HG03460 (cell line): ENCODE results near the gene CIC.
"Not testable (repeated sequence)": the region's sequence is repeated elsewhere in the genome, so short reads cannot be mapped to it uniquely, and the experiment has no call there.

Experiments used
- ATAC-seq: cut with Tn5 transposase; IDR thresholded peaks from one replicate; pipeline ENCODE4 v1.9.1; 2021; ENCODE audit not compliant: unreplicated experiment

The CIC gene

DNA sequence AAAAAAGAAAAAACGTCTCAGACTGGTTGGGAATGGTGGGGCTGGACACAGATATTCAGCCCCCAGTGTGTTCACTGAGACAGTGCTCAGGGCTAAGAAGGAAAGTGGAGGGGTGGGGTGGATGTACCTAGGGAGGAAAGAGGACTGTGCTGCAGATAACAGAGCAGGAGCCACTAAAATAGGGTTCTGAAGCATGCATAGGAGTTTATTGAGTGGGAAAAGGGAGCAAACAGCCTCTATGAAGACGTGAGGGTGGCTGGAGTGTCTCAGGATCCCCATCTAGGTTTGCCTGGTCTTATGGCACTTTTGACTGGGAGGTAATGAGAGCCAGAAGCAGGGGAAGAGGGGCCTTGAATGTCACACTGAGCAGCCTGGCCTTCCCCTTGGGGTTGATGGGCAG is 59.8 kb downstream of the CIC start:
- ATAC-seq: no peak

DNA sequence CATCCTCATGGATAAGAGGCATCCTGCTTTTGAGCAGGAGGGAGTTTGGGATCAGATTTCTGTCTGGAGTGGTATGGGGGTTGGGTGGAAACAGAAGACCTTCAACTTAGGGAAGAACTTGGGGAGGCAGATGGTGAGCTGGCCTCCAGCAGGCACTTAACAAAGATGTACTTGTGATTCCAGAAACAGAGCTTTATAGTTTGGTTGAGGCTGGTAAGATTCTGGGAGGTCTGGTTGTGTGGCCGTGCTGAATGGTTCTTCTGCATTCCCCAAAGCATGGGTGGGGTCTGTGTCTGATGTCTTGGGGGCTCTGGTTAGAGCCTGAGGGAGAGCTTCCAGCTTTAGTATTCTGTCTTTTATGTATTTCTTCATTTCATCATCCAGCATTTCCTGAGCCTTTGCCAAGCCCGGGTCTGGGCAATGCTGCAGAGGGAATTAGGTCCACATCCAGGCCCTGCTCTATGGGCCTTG is 61.2 kb downstream of the CIC start:
- no peak for ATAC-seq

DNA sequence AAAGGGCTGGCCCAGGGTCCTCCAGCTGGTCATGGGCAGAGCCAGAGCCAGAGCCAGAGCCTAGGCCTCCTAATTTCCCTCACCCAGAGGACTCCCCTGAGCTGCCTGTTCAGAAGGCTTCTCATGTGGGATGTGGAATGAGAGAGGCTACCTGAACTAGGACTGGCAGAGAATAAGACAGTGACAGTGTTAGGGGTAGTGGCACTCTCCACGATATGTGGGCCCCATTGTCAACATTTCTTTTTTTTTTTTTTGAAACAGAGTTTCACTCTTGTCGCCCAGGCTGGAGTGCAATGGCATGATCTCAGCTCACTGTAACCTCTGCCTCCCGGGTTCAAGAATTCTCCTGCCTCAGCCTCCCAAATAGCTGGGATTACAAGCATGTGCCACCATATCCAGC is 62.3 kb downstream of the CIC start:
- ATAC-seq: not testable (repeated sequence)

DNA sequence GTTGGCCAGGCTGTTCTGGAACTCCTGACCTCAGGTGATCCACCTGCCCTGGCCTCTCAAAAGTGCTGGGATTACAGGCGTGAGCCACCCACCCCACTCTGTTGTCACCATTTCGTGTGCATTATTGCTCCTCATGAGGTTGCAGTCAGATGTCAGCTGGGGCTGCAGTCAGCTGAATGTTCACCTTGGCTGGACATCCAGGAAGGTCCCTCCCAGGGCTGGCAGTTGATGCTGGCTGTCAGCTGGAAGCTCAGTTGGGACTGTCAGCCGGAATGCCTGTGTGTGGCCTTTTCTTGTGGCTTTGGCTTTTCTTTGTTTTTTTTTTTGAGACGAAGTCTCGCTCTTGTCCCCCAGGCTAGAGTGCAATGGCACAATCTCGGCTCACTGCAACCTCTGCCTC is 63.0 kb downstream of the CIC start:
- ATAC-seq: no peak

DNA sequence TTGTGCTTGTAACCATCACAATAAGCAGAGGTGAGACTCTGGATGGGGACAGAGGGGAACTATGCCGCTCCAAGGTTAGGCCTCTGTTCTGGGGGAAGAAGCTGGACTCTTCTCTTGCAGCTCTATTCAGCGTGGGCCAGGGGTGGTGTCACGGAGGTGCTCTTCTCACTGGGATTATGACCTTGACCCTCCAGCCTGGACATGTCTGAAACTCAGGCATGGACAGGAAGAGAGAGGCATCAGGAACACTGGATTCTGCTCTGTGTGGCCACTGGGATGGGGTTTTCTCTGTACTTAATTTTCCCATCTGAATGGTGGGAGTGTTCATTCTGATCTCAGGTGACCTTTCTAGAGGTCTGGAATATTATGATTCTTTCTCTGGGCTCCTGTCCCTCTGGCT is 64.0 kb downstream of the CIC start:
- ATAC-seq: no peak

DNA sequence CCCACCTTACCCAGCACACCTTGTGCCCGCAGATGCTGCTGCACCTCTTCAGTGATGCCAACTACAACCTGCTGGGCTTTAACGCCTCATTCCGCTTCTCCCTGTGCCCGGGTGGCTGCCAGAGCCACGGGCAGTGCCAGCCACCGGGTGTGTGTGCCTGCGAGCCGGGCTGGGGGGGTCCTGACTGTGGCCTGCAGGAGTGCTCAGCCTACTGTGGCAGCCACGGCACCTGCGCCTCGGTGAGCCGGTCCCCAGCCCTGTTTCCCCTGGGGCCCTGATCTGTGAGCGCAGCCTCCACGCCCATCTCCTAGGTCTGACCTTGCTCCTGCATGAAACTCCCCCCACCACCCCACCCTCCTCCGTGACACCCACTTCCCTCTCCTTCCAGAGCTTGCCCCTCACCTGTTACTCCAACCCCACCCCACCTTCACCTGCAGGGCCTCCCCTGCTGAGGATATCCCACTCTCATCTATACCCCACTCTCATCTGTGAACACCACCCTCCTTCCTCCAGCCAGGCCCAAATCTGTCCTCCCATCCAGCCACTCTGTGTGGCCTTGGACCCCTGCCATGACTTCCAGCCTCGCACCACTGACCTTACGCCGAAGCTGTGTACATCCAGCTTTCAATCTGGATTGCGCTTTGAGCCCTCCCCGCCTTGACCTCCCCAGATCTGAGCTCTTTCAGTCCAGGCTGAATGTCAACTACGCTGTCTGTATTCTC is 65.1 kb downstream of the CIC start:
- no peak for ATAC-seq

DNA sequence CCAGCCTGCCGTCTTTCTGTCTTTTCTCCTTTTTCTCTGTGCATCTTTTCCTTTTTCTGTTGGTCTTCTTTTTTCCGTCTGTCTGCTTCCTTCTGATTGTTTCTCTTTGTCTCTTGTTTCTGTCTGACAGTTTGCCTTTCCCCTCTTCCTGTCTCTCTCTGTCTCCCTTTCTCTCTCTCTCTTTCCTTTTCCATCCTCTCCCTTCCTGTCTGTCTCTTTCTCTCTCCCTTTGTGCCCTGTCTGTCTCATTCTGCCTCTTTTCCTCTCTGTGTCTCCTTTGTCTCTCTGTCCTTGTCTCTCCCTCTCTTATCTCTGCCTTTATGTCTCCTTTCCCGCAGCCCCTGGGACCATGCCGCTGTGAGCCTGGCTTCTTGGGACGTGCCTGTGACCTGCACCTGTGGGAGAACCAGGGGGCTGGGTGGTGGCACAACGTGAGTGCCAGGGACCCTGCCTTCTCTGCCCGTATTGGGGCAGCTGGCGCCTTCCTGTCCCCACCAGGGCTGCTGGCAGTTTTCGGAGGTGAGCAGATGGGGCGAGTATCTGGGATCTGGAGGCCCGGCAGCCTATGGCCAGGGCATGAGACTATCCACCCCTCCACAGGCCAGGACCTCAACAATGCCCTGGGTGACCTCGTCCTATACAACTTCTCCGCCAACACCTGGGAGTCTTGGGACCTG is 65.8 kb downstream of the CIC start:
- no peak for ATAC-seq

DNA sequence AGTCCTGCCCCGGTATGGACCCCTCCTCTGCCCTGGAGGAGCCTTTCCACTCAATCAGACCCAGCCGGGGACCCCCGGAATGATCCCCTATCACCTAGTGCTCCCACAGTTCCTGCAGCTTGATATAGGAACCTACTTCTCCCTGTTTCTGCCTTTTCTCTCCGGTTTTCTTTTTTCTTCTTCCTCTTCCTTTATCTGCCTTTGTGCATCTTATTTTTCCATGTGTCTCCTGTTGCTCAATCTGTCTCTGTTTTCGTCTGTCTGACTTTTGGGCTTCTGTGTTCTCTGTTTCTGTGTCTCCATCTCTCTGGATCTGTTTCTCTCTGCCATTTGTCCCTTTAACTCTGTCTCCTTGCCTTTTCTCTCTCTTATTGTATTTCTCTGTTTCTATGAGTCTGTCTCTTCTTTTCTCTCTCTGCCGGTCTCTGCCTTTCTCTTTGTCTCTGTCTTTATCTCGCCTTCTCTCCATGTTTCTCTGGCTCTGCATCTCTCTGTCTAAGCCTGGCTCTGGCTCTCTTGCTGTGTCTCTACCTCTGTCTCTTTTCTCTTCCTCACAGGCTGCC is 66.4 kb downstream of the CIC start:
- no peak for ATAC-seq

DNA sequence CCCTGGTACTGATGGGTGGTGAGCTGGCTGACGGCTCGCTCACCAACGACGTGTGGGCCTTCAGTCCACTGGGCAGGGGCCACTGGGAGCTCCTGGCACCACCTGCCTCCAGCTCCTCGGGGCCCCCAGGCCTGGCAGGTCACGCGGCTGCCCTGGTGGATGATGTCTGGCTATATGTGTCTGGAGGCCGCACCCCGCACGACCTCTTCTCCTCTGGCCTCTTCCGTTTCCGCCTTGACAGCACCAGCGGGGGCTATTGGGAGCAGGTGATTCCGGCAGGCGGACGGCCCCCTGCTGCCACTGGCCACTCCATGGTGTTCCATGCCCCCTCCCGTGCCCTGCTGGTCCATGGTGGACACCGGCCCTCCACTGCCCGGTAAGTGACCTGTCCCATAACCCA is 66.9 kb downstream of the CIC start:
- no peak for ATAC-seq

DNA sequence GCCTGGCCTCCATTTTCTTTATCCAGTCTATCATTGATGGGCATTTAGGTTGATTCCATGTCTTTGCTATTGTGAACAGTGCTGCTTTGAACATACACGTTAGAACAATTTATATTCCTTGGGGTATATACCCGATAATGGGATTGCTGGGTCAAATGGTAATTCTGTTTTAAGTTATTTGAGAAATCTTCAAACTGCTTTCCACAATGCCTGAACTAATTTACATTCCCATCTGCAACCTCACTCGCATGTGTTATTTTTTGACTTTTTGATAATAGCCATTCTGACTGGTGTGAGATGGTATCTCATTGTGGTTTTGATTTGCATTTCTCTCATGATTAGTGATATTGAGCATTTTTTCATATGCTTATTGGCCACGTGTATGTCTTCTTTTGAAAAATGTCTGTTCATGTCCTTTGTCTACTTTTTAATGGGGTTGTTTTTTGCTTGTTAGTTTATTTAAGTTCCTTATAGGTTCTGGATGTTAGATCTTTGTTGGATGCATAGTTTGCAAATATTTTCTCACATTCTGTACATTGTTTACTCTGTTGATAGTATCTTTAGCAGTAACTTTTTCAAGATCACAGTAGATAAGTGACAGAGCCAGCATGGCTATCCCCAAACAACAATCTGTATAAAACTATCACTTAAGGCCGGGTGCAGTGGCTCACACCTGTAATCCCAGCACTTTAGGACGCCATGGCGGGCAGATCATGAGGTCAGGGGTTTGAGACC is 70.2 kb downstream of the CIC start:
- ATAC-seq: not testable (repeated sequence)

DNA sequence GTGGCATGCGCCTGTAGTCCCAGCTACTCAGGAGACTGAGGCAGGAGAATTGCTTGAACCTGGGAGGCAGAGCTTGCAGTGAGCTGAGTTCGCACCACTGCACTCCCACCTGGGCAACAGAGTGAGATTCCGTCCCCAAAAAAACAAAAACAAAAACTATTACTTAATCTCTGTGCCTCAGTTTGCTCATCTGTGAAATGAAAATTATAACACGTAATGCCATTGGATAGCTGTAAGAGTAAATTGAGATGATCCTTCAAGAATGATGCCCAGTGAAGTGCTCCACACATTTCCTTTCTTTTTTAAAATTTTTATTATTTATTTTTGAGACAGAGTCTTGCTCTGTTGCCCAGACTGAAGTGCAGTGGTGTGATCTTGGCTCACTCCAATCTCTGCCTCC is 70.9 kb downstream of the CIC start:
- ATAC-seq: not testable (repeated sequence)

DNA sequence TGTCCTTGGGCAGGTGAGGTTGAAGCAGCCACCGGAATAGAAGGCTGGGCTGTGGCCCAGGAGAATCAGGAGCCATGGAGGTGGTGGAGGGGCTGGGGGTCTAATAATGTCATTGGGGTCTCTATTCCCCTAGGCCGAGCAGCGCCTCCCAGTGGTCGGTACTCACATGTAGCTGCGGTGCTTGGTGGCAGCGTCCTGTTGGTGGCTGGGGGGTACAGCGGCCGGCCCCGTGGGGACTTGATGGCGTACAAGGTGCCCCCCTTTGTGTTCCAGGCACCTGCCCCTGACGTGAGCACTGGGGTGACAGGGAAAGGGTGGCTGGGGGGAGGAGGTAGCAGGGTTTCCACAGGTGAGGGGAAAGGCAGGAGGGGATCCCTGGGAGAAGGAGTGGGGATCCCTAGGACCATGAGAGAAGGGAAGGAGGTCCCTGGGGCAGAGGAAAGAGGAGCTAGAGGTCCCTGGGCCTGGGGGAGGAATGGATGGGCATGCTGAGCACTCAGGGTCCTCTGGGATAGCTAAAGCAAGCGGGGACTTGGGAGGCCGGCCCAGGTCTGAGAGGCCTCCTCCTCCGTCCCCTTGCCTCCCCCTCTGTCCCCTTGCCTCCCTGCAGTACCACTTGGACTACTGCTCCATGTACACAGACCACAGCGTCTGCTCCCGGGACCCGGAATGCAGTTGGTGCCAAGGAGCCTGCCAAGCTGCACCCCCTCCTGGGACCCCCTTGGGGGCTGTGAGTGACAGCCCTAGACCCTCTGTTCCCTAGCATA is 74.5 kb downstream of the CIC start:
- no peak for ATAC-seq

DNA sequence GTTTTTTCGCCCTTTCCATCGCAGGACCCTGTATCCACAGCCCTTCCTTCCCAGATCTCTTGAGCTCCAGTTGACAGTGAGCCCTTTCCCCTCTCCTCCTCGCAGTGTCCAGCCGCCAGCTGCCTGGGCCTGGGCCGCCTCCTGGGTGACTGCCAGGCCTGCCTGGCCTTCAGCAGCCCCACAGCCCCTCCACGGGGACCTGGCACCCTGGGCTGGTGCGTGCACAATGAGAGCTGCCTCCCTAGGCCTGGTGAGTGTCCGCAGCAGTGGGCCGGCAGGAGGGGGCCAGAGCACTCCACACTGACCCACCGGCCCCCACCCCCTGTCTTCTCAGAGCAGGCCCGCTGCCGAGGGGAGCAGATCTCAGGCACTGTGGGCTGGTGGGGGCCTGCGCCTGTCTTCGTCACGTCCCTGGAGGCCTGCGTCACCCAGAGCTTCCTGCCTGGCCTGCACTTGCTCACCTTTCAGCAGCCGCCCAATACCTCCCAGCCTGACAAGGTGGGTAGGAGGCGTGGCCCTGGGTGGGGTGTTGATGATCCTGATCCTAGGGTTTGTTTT is 75.4 kb downstream of the CIC start:
- no peak for ATAC-seq
